DMS 273 (cell line): ENCODE results near the gene TNS4.
A peak's percentile ranks its signal among the peaks of the same experiment; 100 is the strongest.

ENCODE experiments used
- DNase-seq: peaks from one replicate; lab custom pipeline; 2025; ENCODE audit not compliant: unreplicated experiment; lab: John Stamatoyannopoulos, UW

The TNS4 gene

GRCh38 chr17:40493697-40494096 is 7.7 kb downstream of the TNS4 start:
- DNase-seq: peak; percentile 76

GRCh38 chr17:40491486-40491885 is 9.9 kb downstream of the TNS4 start:
- DNase-seq: peak; percentile 60

- DNase-seq: no peak
These were observed 10.4 kb downstream of the TNS4 start for GRCh38 chr17:40490982-40491381.

GRCh38 chr17:40490289-40490853 is 11.1 kb downstream of the TNS4 start:
- peak; percentile 97 for DNase-seq

- DNase-seq: no peak
These were observed 13.9 kb downstream of the TNS4 start for GRCh38 chr17:40487371-40488020.

- no peak for DNase-seq
These were observed 14.7 kb downstream of the TNS4 start for GRCh38 chr17:40486522-40487370.

- DNase-seq: no peak
These were observed 15.4 kb downstream of the TNS4 start for GRCh38 chr17:40485851-40486521.

- DNase-seq: no peak
These were observed 16.4 kb downstream of the TNS4 start for GRCh38 chr17:40484973-40485530.

- DNase-seq: no peak
These were observed 17.0 kb downstream of the TNS4 start for GRCh38 chr17:40484285-40484972.

- no peak for DNase-seq
These were observed 17.7 kb downstream of the TNS4 start for GRCh38 chr17:40483679-40484078.

- DNase-seq: no peak
These were observed 18.7 kb downstream of the TNS4 start for GRCh38 chr17:40482722-40483121.

GRCh38 chr17:40481106-40481505 is 20.3 kb downstream of the TNS4 start:
- DNase-seq: no peak

- peak; percentile 71 for DNase-seq
These were observed 20.9 kb downstream of the TNS4 start for GRCh38 chr17:40480501-40481003.

- no peak for DNase-seq
These were observed 21.5 kb downstream of the TNS4 start for GRCh38 chr17:40479754-40480480.

GRCh38 chr17:40478486-40478885 is 22.9 kb downstream of the TNS4 start:
- DNase-seq: no peak

- no peak for DNase-seq
These were observed 23.6 kb downstream of the TNS4 start for GRCh38 chr17:40477796-40478195.

- no peak for DNase-seq
These were observed 26.1 kb downstream of the TNS4 start for GRCh38 chr17:40475234-40475908.

GRCh38 chr17:40474419-40475002 is 26.9 kb downstream of the TNS4 start:
- peak; percentile 33 for DNase-seq
